Measurements from ENCODE around the gene PGRMC2.

The PGRMC2 gene

DNA sequence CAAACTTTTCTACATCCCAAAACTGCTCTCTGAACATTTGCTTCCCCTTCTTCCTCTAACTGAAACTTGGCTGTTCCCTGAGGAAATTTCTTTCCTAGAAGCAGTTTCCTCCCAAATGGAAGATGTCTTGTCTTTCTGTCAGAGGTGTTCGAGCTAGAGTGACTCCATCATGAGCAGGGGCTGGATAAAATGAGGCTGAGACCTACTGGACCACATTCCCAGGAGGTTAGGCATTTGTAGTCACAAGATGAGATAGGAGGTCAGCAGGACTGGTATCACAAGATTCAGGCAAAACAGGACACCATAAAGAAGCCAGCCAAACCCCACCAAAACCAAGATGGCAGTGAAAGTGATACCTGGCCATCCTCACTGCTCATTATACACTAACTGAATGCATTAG, 35.8 kb upstream of the PGRMC2 start:
- TF ChIP-seq, protein P1, sequence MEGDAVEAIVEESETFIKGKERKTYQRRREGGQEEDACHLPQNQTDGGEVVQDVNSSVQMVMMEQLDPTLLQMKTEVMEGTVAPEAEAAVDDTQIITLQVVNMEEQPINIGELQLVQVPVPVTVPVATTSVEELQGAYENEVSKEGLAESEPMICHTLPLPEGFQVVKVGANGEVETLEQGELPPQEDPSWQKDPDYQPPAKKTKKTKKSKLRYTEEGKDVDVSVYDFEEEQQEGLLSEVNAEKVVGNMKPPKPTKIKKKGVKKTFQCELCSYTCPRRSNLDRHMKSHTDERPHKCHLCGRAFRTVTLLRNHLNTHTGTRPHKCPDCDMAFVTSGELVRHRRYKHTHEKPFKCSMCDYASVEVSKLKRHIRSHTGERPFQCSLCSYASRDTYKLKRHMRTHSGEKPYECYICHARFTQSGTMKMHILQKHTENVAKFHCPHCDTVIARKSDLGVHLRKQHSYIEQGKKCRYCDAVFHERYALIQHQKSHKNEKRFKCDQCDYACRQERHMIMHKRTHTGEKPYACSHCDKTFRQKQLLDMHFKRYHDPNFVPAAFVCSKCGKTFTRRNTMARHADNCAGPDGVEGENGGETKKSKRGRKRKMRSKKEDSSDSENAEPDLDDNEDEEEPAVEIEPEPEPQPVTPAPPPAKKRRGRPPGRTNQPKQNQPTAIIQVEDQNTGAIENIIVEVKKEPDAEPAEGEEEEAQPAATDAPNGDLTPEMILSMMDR (IDR thresholded peaks at IDR 0.05; ENCODE audit: extremely low read depth, missing control alignments): no peak

DNA sequence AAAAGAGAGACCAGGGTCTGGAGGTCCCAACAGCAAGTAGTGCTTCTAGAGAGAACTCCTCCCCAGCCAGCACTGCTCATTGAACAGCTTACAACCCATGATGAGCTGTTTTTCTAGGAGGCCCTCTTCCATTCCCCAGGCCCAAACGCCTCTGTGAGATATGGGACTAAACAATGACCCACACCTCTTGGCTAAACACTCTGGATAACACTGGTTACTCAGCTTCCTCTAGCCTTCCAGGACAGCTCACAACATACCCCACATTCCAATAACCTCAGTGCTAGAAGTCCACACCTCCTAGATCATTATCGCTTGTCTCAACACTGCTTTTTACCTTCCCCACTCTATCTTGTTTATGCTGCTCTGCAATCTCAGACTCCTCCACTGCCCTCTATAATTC, 35.4 kb upstream of the PGRMC2 start:
- TF ChIP-seq, protein P1 (IDR thresholded peaks at IDR 0.05; ENCODE audit: extremely low read depth, missing control alignments): no peak
- DNase-seq (ENCODE audit: low spot score): no peak

More for the DNA sequence above, 35.8 kb upstream of the PGRMC2 start:
- DNase-seq (ENCODE audit: low spot score): no peak

DNA sequence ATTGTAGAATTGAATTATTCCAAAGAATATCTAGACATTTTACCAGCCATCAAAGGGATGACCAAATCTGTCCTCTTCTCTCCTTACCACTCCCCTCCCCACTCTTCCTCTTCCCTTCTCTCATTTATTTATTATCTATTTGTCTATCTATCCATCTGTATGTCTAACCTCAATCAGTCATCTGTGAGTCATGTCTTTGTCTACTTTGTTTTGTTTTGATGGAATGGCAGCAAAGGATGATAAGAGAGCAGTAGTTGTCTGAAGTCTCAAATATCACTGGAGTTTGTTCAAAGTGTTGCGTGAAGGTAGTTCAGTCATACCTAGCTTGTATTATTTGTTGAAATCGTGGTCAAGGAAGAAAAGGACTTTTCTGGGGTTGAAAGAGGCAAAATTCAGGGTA, 34.7 kb upstream of the PGRMC2 start:
- no peak for DNase-seq (ENCODE audit: low spot score)
- TF ChIP-seq, protein P1 (IDR thresholded peaks at IDR 0.05; ENCODE audit: extremely low read depth, missing control alignments): no peak

DNA sequence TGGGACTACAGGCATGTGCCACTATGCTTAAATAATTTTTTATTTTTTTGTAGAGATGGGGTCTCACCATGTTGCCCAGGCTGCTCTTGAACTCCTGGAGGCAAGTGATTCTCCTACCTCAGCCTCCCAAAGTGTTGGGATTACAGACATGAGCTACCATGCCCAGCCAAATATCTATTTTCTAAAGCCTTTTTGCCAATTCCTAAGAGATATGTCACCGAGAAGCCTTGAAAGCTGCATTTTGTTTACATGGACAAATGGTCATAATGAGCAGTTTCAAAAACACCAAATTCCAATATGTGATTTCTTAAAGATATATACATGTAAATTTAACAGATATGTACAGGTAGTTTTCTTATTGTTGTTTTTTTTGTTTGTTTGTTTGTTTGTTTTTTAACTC, 33.0 kb upstream of the PGRMC2 start:
- TF ChIP-seq, protein P1 (IDR thresholded peaks at IDR 0.05; ENCODE audit: extremely low read depth, missing control alignments): no peak
- no peak for DNase-seq (ENCODE audit: low spot score)

DNA sequence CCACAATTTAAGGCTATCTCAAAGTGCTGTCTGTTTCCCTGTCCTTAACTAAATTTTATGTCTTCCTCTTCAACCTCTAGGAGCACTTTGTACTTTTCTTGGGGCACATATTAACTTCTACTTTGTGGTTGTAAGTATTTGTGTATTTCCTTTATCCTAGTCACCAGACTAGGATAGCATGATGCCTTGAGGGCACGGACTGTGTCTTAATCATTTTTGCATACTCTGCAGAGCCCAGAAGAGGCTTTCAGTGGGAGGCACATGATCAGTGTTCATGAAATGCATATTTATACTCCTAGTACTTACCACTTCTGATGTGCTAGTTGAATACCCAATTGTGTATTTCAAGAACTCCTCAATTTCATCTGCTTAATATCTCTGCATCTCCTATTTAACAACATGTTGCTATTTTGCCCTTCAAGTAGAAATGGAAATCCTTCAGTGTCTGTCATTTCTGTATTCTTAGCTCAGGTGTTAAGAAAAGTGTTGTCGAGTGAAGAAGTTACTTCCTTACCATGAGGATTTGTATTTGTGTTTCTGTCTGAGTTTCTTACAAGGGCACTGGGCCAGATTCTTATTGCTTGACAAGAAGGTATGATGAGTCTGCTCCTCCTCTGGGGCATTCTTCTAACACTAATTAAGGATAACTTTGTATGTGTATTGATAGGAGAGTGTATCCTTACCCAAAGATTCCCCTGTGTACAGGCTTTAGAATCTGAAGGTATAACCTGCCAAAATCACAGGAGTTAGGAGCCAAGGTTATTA, 28.3 kb upstream of the PGRMC2 start:
- no peak for DNase-seq (ENCODE audit: low spot score)
- TF ChIP-seq, protein P1 (IDR thresholded peaks at IDR 0.05; ENCODE audit: extremely low read depth, missing control alignments): no peak

DNA sequence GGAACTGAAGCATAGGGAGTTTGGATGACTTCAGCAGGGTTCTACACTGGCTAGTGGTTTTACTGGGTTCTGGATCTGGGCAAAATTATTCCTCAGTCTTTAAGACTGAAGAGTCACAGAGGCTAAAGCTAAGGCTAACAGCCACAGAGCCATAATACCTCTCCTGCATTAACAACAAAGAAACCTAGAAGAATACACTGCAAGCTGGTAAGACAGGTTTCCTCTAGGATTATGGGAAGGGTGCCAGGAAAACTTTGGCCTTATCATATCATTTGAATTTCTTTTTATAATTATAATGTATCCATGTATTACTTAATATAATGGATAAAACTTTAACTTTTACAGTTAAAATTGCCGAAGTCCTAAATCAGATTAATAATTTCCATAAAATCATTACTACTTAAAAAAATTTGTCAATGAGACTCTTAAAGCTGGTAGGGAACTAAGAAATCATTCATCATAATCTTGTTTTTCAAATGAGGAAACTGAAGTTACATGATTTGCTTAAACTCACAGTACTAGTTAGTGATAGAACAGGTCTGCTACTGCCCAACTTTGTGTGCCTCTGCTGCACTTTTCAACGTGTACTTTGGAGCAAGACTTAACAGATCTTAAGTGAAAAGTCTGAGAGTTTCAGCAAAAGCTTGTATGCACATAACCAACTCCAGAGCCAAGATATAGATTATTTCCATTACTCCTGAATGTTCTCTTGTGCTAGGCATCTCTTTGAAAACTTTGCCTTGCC, 24.2 kb upstream of the PGRMC2 start:
- no peak for DNase-seq (ENCODE audit: low spot score)
- TF ChIP-seq, protein P1 (IDR thresholded peaks at IDR 0.05; ENCODE audit: extremely low read depth, missing control alignments): no peak

DNA sequence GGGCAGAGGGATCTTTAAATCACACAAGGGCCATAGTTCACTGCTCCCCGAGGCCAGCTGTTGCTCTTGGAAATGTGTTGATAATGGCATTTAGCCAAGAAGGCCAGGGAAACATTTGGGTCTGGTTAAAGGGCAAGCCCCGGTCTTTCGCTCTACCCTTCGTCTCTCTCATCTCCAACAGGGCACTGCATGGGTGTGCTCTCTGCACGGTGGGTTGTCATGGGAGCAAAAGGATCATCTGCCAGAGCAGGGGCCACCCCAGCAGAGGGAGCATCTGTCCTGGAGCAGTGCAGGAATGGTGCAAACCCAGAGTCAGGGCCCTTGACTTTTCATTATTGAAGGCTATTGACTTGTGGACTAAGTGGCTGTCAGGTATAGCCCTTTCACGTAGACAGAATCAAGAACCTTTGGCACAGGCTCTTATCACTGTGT, 22.7 kb upstream of the PGRMC2 start:
- TF ChIP-seq, protein P1 (IDR thresholded peaks at IDR 0.05; ENCODE audit: extremely low read depth, missing control alignments): no peak
- no peak for DNase-seq (ENCODE audit: low spot score)

Measured in GM20000 (cell line).